Liver (tissue), 9 donors: ENCODE measurements around the gene C1QA. TPM values are rescaled to one million over a fixed set of nuclear protein-coding genes. Genes with fewer than 3 reads are reported as not detected.

ENCODE experiments used
- DNase-seq: peaks from one replicate; pipeline ENCODE4 v3.0.0-alpha.2; 2017; ENCODE audit warnings: low spot score
- H3K27ac ChIP-seq, 2 donors: one replicate each; pipeline ENCODE4 v1.7.0; 2013; ENCODE audit warnings: inconsistent platforms in 2 of 2, low read length in 2 of 2, control low read depth in 1 of 2, low read depth in 1 of 2, mild to moderate bottlenecking in 1 of 2
- H3K27me3 ChIP-seq, 4 donors: one replicate each; pipeline versions ENCODE4 v1.6.1 to v1.7.0; 2013; ENCODE audit warnings: low read length in 3 of 4, inconsistent platforms in 1 of 4, mild to moderate bottlenecking in 1 of 4, moderate library complexity in 1 of 4; ENCODE audit not compliant: control insufficient read depth in 4 of 4, insufficient read depth in 4 of 4
- H3K36me3 ChIP-seq, 4 donors: one replicate each; pipeline versions ENCODE4 v1.6.1 to v1.7.0; 2013; ENCODE audit warnings: low read length in 3 of 4, mild to moderate bottlenecking in 3 of 4, low read depth in 1 of 4, moderate library complexity in 1 of 4; ENCODE audit not compliant: control insufficient read depth in 4 of 4, insufficient read depth in 3 of 4
- H3K4me1 ChIP-seq, 4 donors: one replicate each; pipeline versions ENCODE4 v1.6.1 to v1.7.0; 2013; ENCODE audit warnings: low read length in 3 of 4, mild to moderate bottlenecking in 3 of 4, moderate library complexity in 1 of 4; ENCODE audit not compliant: control insufficient read depth in 4 of 4, insufficient read depth in 4 of 4
- H3K4me3 ChIP-seq, 3 donors: one replicate each; pipeline versions ENCODE4 v1.6.1 to v1.7.0; 2013; ENCODE audit warnings: low read length in 3 of 3, control low read depth in 1 of 3, low read depth in 1 of 3, mild to moderate bottlenecking in 1 of 3
- H3K9ac ChIP-seq, 2 donors: one replicate each; pipeline ENCODE4 v1.7.0; 2013; ENCODE audit warnings: low read length in 2 of 2, mild to moderate bottlenecking in 2 of 2, moderate library complexity in 2 of 2, control low read depth in 1 of 2, low read depth in 1 of 2
- H3K9me3 ChIP-seq, 4 donors: one replicate each; pipeline versions ENCODE4 v1.6.1 to v1.7.0; 2013; ENCODE audit warnings: low read length in 3 of 4; ENCODE audit not compliant: control insufficient read depth in 4 of 4
- EGR1 ChIP-seq, 2 donors: IDR thresholded peaks; 2 replicates each; pipeline ENCODE4 v1.6.1; 2016 to 2018; ENCODE audit warnings: antibody characterized with exemption in 2 of 2, low read depth in 2 of 2
- FOXA1 ChIP-seq: IDR thresholded peaks from 2 replicates; pipeline ENCODE4 v1.6.1; 2016; ENCODE audit warnings: antibody characterized with exemption
- FOXA2 ChIP-seq: IDR thresholded peaks from 2 replicates; pipeline ENCODE4 v1.6.1; 2016; ENCODE audit warnings: antibody characterized with exemption
- GABPA ChIP-seq, 2 donors: IDR thresholded peaks in 1 of 2; conservative IDR thresholded peaks in 1 of 2; 2 replicates each; pipeline ENCODE4 v1.6.1; 2016; ENCODE audit warnings: antibody characterized with exemption in 2 of 2, mild to moderate bottlenecking in 1 of 2, moderate library complexity in 1 of 2
- HNF4G ChIP-seq: IDR thresholded peaks from 2 replicates; pipeline ENCODE4 v1.6.1; 2016; ENCODE audit warnings: antibody characterized with exemption
- JUND ChIP-seq, 2 donors: IDR thresholded peaks; 2 replicates each; pipeline ENCODE4 v1.6.1; 2016; ENCODE audit warnings: antibody characterized with exemption in 2 of 2
- NR2F2 ChIP-seq: IDR thresholded peaks from 2 replicates; pipeline ENCODE4 v1.6.1; 2016; ENCODE audit warnings: antibody characterized with exemption
- RAD21 ChIP-seq, 2 donors: IDR thresholded peaks; 2 replicates each; pipeline ENCODE4 v1.6.1; 2016; ENCODE audit warnings: antibody characterized with exemption in 2 of 2, mild to moderate bottlenecking in 2 of 2
- RXRA ChIP-seq, 2 donors: IDR thresholded peaks; 2 replicates each; pipeline ENCODE4 v1.6.1; 2017 to 2018; ENCODE audit warnings: antibody characterized with exemption in 2 of 2, mild to moderate bottlenecking in 1 of 2
- SP1 ChIP-seq: IDR thresholded peaks from 2 replicates; pipeline ENCODE4 v1.6.1; 2018; ENCODE audit warnings: antibody characterized with exemption, mild to moderate bottlenecking
- TAF1 ChIP-seq: conservative IDR thresholded peaks from 2 replicates; pipeline ENCODE4 v1.6.1; 2016; ENCODE audit warnings: antibody characterized with exemption, mild to moderate bottlenecking
- YY1 ChIP-seq: IDR thresholded peaks from 2 replicates; pipeline ENCODE4 v1.6.1; 2016; ENCODE audit warnings: antibody characterized with exemption, mild to moderate bottlenecking
- WGBS: extraction: QIAGEN DNeasy Blood & Tissue Kit; methylation state at CpG from one replicate; pipeline ENCODE4 v1.1.7; 2013; 5-methylcytosine and 5-hydroxymethylcytosine counted together
- polyA plus RNA-seq, 2 donors: library from polyadenylated mRNA; stranded (reverse) in 1 of 2; unstranded in 1 of 2; fragments of 200-250 nt in 1 of 2; fragments of >200 nt in 1 of 2; fragmentation: Nextera tagmentation in 1 of 2; extraction: Ambion mirVana in 1 of 2; gene quantifications; one replicate each; pipeline versions ENCODE4 v1.2.1 to v1.2.3, GENCODE V29; 2013 to 2015
- total RNA-seq, 2 donors: library from RNA; depleted of rRNA; stranded (reverse); fragments of >200 nt; gene quantifications; one replicate each; pipeline ENCODE4 v1.2.3, GENCODE V29; 2014
- TF ChIP-seq, protein P1 (sequence below): IDR thresholded peaks from 2 replicates; pipeline ENCODE4 v1.6.1; 2016; ENCODE audit warnings: antibody characterized with exemption
- TF ChIP-seq, protein P2 (sequence below): fragments of 150-350 bp; IDR thresholded peaks from 2 replicates; pipeline ENCODE4 v1.5.1; 2017; ENCODE audit warnings: improper control_type of control experiment, low read depth, low read length; ENCODE audit not compliant: missing input control
- TF ChIP-seq, protein P3 (sequence below): IDR thresholded peaks from 2 replicates; pipeline ENCODE4 v1.6.1; 2016; ENCODE audit warnings: antibody characterized with exemption
- TF ChIP-seq, protein P4 (sequence below): IDR thresholded peaks from 2 replicates; pipeline ENCODE4 v1.6.1; 2016; ENCODE audit warnings: antibody characterized with exemption, mild to moderate bottlenecking
- donor health status: healthy.
- donor health status: healthy.
- donor health status: healthy.
- donor health status: healthy.
- donor health status: healthy.

Gene C1QA
- total and polyA plus RNA-seq, 4 donors: 73.0 to 243 (median 94.6) TPM

DNA sequence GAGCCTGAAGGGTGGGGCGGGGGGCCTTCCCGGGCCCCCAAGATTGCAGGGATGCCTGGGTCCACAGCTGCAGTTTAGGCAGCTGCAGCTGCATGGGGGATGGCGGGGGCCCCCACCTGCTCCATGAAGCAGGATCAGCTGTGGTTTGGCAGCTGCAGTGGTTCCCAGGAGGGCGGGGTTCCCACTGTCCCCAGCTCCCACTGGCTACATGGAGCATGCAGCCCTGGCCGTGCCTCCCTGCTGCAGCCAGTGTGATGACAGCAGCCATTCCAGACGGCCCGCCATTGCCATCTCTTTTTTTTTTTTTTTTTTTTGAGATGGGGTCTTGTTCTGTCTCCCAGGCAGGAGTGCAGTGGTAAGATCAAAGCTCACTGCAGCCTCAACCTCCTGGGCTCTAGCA lies 992 bp upstream of the C1QA start:
- Histone ChIP-seq H3K4me1 (no peaks in the 10 kb centered on the region), H3K9ac (no peak overlapping the region), H3K27me3 (no peaks in the 10 kb centered on the region), H3K9me3 (no peaks in the 10 kb centered on the region), H3K27ac (no peak overlapping the region), H3K36me3 (no peaks in the 10 kb centered on the region), H3K4me3 (no peak overlapping the region)
- 74% methylated on average over 7 of the region's 7 CpGs for WGBS
- TF ChIP-seq NR2F2 (no peak), SP1 (no peak), EGR1 (IDR thresholded peaks at IDR 0.05; ENCODE audit: low read depth in 2 of 2) (no peak), FOXA1 (no peak), YY1 (no peak), JUND (IDR thresholded peaks at IDR 0.05) (no peak)
- TF ChIP-seq, protein P1, sequence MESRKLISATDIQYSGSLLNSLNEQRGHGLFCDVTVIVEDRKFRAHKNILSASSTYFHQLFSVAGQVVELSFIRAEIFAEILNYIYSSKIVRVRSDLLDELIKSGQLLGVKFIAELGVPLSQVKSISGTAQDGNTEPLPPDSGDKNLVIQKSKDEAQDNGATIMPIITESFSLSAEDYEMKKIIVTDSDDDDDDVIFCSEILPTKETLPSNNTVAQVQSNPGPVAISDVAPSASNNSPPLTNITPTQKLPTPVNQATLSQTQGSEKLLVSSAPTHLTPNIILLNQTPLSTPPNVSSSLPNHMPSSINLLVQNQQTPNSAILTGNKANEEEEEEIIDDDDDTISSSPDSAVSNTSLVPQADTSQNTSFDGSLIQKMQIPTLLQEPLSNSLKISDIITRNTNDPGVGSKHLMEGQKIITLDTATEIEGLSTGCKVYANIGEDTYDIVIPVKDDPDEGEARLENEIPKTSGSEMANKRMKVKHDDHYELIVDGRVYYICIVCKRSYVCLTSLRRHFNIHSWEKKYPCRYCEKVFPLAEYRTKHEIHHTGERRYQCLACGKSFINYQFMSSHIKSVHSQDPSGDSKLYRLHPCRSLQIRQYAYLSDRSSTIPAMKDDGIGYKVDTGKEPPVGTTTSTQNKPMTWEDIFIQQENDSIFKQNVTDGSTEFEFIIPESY: no peak
- TF ChIP-seq, protein P2, sequence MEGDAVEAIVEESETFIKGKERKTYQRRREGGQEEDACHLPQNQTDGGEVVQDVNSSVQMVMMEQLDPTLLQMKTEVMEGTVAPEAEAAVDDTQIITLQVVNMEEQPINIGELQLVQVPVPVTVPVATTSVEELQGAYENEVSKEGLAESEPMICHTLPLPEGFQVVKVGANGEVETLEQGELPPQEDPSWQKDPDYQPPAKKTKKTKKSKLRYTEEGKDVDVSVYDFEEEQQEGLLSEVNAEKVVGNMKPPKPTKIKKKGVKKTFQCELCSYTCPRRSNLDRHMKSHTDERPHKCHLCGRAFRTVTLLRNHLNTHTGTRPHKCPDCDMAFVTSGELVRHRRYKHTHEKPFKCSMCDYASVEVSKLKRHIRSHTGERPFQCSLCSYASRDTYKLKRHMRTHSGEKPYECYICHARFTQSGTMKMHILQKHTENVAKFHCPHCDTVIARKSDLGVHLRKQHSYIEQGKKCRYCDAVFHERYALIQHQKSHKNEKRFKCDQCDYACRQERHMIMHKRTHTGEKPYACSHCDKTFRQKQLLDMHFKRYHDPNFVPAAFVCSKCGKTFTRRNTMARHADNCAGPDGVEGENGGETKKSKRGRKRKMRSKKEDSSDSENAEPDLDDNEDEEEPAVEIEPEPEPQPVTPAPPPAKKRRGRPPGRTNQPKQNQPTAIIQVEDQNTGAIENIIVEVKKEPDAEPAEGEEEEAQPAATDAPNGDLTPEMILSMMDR: no peak
- TF ChIP-seq, protein P3, sequence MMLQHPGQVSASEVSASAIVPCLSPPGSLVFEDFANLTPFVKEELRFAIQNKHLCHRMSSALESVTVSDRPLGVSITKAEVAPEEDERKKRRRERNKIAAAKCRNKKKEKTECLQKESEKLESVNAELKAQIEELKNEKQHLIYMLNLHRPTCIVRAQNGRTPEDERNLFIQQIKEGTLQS: no peak
- DNase-seq: no peak

DNA sequence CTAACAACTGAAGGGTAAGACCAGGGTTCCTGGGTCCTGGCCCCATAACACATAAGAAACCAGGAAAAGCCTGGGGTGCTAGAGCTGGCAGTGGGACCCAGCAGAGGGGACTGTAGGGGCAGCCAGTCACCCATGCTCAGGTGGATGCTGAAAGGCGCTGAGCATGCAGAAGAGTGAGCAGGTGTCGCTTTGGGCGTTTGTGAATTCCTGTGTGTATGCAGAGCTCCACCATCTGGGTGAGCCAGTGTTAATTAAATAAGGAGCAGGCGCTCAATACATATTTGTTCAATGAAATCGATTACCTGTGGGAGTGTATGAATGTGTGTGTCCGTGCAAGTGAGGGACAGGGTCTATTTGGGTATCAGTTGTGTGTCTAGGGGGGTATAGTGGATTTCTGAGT lies 499 bp downstream of the C1QA start:
- WGBS: 46% methylated on average over 6 of the region's 6 CpGs
- peak overlapping the region in 1 of 3 donors; percentile 20 for H3K4me3 ChIP-seq
- H3K36me3 ChIP-seq: no peaks in the 10 kb centered on the region
- H3K27ac ChIP-seq: no peak overlapping the region
- no peaks in the 10 kb centered on the region for H3K27me3 ChIP-seq
- DNase-seq: no peak
- no peak for TF ChIP-seq NR2F2
- TF ChIP-seq, protein P1: no peak
- H3K4me1 ChIP-seq: peaks cover 0 to 1% (median 0%) of the 10 kb centered on the region in 4 donors
- no peaks in the 10 kb centered on the region for H3K9me3 ChIP-seq
- no peak overlapping the region for H3K9ac ChIP-seq

DNA sequence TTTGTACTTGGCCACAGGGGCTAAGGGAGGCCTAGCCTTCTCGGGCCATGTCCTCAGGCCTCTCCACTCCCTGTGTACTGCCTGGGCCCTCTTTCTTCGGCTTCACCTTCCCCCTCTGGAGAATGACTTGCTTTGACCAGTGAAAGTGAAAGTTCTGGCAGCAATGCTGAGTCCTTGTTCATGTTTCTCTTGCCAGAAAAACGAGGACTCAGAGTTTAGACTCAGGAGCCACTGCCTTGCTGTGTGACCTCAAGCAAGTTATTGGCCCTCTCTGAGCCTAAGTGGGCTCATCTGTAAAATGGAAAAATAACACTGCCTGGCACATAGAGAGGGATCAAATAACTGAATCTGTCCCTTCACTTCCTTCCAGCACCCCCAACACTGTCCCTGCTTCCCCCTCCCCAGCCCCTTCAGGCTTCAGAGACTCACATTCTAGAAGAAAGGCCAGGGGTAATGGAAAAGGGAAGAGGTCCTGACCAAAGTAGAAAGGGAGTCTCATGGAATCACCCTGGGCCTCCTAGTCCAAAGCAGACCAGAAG lies 1.5 kb downstream of the C1QA start:
- H3K4me3 ChIP-seq: peak overlapping the region in 1 of 3 donors; percentile 1
- WGBS: 57% methylated on average over 3 of the region's 3 CpGs
- no peak overlapping the region for H3K27ac ChIP-seq
- no peaks in the 10 kb centered on the region for H3K27me3 ChIP-seq
- TF ChIP-seq TAF1: no peak
- TF ChIP-seq HNF4G: no peak
- no peak for TF ChIP-seq GABPA (IDR thresholded peaks at IDR 0.05 in 1 of 2, conservative IDR thresholded peaks at IDR 0.05 in 1 of 2)
- no peak for TF ChIP-seq RAD21 (IDR thresholded peaks at IDR 0.05)
- no peak for TF ChIP-seq RXRA (IDR thresholded peaks at IDR 0.05)
- TF ChIP-seq, protein P4, sequence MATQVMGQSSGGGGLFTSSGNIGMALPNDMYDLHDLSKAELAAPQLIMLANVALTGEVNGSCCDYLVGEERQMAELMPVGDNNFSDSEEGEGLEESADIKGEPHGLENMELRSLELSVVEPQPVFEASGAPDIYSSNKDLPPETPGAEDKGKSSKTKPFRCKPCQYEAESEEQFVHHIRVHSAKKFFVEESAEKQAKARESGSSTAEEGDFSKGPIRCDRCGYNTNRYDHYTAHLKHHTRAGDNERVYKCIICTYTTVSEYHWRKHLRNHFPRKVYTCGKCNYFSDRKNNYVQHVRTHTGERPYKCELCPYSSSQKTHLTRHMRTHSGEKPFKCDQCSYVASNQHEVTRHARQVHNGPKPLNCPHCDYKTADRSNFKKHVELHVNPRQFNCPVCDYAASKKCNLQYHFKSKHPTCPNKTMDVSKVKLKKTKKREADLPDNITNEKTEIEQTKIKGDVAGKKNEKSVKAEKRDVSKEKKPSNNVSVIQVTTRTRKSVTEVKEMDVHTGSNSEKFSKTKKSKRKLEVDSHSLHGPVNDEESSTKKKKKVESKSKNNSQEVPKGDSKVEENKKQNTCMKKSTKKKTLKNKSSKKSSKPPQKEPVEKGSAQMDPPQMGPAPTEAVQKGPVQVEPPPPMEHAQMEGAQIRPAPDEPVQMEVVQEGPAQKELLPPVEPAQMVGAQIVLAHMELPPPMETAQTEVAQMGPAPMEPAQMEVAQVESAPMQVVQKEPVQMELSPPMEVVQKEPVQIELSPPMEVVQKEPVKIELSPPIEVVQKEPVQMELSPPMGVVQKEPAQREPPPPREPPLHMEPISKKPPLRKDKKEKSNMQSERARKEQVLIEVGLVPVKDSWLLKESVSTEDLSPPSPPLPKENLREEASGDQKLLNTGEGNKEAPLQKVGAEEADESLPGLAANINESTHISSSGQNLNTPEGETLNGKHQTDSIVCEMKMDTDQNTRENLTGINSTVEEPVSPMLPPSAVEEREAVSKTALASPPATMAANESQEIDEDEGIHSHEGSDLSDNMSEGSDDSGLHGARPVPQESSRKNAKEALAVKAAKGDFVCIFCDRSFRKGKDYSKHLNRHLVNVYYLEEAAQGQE: no peak
- TF ChIP-seq, protein P2: no peak
- TF ChIP-seq JUND (IDR thresholded peaks at IDR 0.05): no peak
- no peak for TF ChIP-seq EGR1 (IDR thresholded peaks at IDR 0.05; ENCODE audit: low read depth in 2 of 2)
- TF ChIP-seq FOXA2: no peak
- no peaks in the 10 kb centered on the region for H3K9me3 ChIP-seq
- DNase-seq: no peak
- no peak overlapping the region for H3K9ac ChIP-seq
- H3K4me1 ChIP-seq: peaks cover 0 to 1% (median 0%) of the 10 kb centered on the region in 4 donors
- no peaks in the 10 kb centered on the region for H3K36me3 ChIP-seq
